Kidney (tissue), 14 donors: ENCODE results near the gene TPO. TPM values are rescaled to one million over a fixed set of nuclear protein-coding genes. Genes with fewer than 3 reads are reported as not detected.
"Not testable (repeated sequence)": the region's sequence is repeated elsewhere in the genome, so short reads cannot be mapped to it uniquely, and the experiment has no call there.

Experiments
- DNase-seq, 5 donors: peaks; one replicate each; pipeline ENCODE4 v3.0.0-alpha.2; 2013 to 2020
- FAIRE-seq: peaks from 2 replicates; lab custom pipeline; 2012; peaks lifted over from hg19 to GRCh38; lab: Jason Lieb, UNC
- H3K27ac ChIP-seq, 2 donors: one replicate each; pipeline ENCODE4 v1.7.0; 2013; ENCODE audit warnings: low read depth in 2 of 2, low read length in 2 of 2, inconsistent platforms in 1 of 2
- H3K27me3 ChIP-seq: one replicate; pipeline ENCODE4 v1.7.1; 2013; ENCODE audit warnings: low read length, inconsistent platforms; ENCODE audit not compliant: control insufficient read depth, insufficient read depth
- H3K36me3 ChIP-seq, 3 donors: one replicate each; pipeline versions ENCODE4 v1.7.0 to v1.7.1; 2013; ENCODE audit warnings: low read length in 3 of 3, control low read depth in 1 of 3, inconsistent platforms in 1 of 3; ENCODE audit not compliant: insufficient read depth in 3 of 3, control insufficient read depth in 2 of 3
- H3K4me1 ChIP-seq, 3 donors: one replicate each; pipeline versions ENCODE4 v1.7.0 to v1.7.1; 2013; ENCODE audit warnings: low read length in 3 of 3, inconsistent platforms in 1 of 3, low read depth in 1 of 3; ENCODE audit not compliant: control insufficient read depth in 2 of 3, insufficient read depth in 2 of 3
- H3K4me3 ChIP-seq, 3 donors: one replicate each; pipeline versions ENCODE4 v1.7.0 to v1.8.1; 2013; ENCODE audit warnings: low read length in 3 of 3, control low read depth in 1 of 3, inconsistent platforms in 1 of 3
- H3K9ac ChIP-seq, 3 donors: one replicate each; pipeline versions ENCODE4 v1.7.0 to v1.7.1; 2013; ENCODE audit warnings: low read length in 3 of 3, control low read depth in 1 of 3, inconsistent platforms in 1 of 3
- H3K9me3 ChIP-seq, 3 donors: one replicate each; pipeline versions ENCODE4 v1.7.0 to v1.7.1; 2013; ENCODE audit warnings: low read length in 3 of 3, control low read depth in 1 of 3, inconsistent platforms in 1 of 3; ENCODE audit not compliant: control insufficient read depth in 2 of 3, insufficient read depth in 1 of 3
- intact Hi-C: fragments of 100-400 bp; cut with DNase I; formaldehyde crosslinking; loops from one replicate; pipeline ENCODE4 v1.11.1; 2022
- polyA plus RNA-seq: library from polyadenylated mRNA; stranded (reverse); fragments of 350-450 nt; fragmentation: Illumina TruSeq; extraction: RNeasy Lipid Tissue Mini Kit (QIAGEN cat#74804); gene quantifications from one replicate; pipeline ENCODE4 v1.2.3, GENCODE V29; 2014; ENCODE audit warnings: low read depth, low replicate concordance; ENCODE audit not compliant: insufficient read depth
- total RNA-seq: library from RNA; stranded (reverse); fragmentation: NEBNext Ultra II Directional; extraction: Animal tissue kit (Norgen Biotek cat#: 25700); gene quantifications from one replicate; pipeline ENCODE4 v1.2.1, GENCODE V29; 2021
- TF ChIP-seq, protein P1 (sequence below): IDR thresholded peaks from 3 replicates; pipeline ENCODE4 v1.5.1; 2012; ENCODE audit warnings: mild to moderate bottlenecking, moderate library complexity, borderline replicate concordance; ENCODE audit not compliant: insufficient read depth; ENCODE audit errors: extremely low read depth
- donor health status: control.
- donor health status: control.
- donor health status: control.
- donor health status: control.
- donor health status: control.
- donor health status: DM: yes; HTN: yes; CAD: no.
- donor health status: Normal renal cell carcinoma (clear cell type).

Gene TPO
- total and polyA plus RNA-seq, 2 donors from 2014 or later, result not detected

DNA sequence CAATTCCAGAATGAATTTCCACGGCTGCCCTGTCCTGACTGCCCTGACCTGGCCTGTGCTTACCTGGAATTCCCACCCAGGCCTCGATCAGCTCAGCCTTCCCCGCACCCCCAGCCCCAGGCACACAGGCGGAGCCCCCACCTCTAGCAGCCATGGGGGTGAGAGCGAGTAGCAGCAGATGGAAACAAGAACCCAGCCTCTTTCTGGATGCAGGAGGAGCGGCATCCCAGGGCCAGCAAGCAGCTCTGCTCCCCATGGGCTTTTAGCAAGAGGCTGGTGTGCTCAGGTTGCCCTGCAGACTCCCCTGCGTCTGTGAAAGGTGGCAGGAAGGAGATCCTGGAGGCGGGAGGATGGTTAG is 101.8 kb downstream of the TPO start:
- Histone ChIP-seq H3K27me3 (no peaks in the 10 kb centered on the region), H3K4me1 (no peaks in the 10 kb centered on the region), H3K4me3 (no peak overlapping the region), H3K36me3 (no peaks in the 10 kb centered on the region), H3K9me3 (no peaks in the 10 kb centered on the region), H3K27ac (no peak overlapping the region), H3K9ac (no peak overlapping the region)
- peak in 1 of 5 donors; percentile 38 for DNase-seq
- FAIRE-seq, result no peak
- intact Hi-C loops, result no loop called here
- TF ChIP-seq, protein P1, sequence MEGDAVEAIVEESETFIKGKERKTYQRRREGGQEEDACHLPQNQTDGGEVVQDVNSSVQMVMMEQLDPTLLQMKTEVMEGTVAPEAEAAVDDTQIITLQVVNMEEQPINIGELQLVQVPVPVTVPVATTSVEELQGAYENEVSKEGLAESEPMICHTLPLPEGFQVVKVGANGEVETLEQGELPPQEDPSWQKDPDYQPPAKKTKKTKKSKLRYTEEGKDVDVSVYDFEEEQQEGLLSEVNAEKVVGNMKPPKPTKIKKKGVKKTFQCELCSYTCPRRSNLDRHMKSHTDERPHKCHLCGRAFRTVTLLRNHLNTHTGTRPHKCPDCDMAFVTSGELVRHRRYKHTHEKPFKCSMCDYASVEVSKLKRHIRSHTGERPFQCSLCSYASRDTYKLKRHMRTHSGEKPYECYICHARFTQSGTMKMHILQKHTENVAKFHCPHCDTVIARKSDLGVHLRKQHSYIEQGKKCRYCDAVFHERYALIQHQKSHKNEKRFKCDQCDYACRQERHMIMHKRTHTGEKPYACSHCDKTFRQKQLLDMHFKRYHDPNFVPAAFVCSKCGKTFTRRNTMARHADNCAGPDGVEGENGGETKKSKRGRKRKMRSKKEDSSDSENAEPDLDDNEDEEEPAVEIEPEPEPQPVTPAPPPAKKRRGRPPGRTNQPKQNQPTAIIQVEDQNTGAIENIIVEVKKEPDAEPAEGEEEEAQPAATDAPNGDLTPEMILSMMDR, result no peak

DNA sequence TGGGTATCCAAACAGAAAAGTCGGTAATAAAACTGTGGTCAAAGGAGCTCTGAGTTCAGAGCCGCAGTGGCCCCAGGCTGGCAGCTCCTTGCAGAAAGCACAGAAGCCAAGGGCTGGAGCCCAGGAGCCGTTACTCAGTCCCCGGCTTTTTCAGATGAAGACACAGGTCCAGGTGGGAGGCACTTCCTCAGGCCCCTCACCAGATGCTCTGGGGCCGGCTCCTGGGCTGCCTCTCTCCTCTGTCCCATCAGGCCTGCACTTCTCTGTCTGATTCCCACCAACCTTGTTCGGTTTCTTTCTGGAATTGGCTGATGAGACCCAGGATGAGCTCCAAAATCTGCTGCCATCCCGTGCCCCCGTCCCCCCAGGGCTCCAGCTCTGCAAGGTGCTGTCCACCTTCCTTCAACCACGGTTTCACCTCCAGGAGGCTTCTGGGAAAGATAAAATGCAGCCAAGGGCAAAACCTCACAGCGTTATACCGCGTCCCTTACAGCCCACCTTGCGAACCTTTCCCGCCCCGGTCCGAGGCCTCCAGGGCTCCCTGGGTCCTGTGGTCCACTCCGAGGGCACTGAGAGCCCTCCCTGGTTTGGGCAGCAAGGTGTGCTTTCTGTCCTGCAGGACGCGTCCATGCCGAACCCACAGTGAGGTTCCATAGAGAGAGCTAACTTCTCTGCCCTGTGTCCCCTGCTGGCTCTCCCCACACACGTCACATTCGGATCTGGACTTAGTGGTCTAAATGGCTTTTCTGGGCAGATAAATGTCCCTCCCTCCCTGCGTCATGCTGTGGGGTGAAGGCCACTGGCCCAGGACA is 102.9 kb downstream of the TPO start:
- FAIRE-seq (no peak), DNase-seq (peak in 1 of 5 donors; percentile 53)
- H3K9me3 ChIP-seq, result no peaks in the 10 kb centered on the region
- H3K4me1 ChIP-seq, result no peaks in the 10 kb centered on the region
- TF ChIP-seq, protein P1, result no peak
- H3K4me3 ChIP-seq, result no peak overlapping the region
- H3K27ac ChIP-seq, result no peak overlapping the region
- no peaks in the 10 kb centered on the region for H3K27me3 ChIP-seq
- intact Hi-C loops, result no loop called here
- no peak overlapping the region for H3K9ac ChIP-seq
- H3K36me3 ChIP-seq, result no peaks in the 10 kb centered on the region

DNA sequence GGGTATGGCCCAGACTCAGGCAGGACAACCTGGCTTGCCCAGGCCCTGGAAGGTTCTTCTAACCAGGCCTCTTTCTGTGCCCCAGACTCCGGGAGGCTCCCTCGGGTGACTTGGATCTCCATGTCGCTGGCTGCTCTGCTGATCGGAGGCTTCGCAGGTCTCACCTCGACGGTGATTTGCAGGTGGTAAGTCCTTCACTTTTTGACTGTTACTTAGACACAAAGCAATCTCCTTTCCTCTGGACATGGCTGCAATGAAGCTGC is 103.5 kb downstream of the TPO start:
- intact Hi-C loops, result no loop called here
- Histone ChIP-seq H3K27ac (no peak overlapping the region), H3K4me3 (no peak overlapping the region), H3K9me3 (no peaks in the 10 kb centered on the region), H3K9ac (no peak overlapping the region), H3K36me3 (no peaks in the 10 kb centered on the region), H3K4me1 (no peaks in the 10 kb centered on the region), H3K27me3 (no peaks in the 10 kb centered on the region)
- FAIRE-seq (no peak), DNase-seq (peak in 1 of 5 donors; percentile 53)
- TF ChIP-seq, protein P1, result no peak

DNA sequence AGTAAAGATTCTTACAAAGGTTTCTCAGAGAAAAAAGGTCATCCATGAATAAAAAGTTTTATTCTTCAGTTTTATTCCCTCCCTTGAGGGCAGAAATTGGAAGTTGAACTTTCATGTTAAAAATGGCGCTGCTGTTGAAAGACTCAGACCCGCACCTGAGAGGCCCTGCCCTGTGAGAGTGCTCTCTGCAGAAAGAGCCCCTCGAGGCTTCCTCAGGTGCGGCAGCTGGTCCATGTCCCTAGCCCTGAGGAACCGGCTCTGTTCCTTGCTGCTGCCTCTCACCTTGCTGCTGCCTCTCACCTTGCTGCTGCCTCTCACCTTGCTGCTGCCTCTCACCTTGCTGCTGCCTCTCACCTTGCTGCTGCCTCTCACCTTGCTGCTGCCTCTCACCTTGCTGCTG is 104.0 kb downstream of the TPO start:
- H3K27ac ChIP-seq, H3K36me3 ChIP-seq, H3K4me1 ChIP-seq, H3K9ac ChIP-seq, intact Hi-C loops, H3K9me3 ChIP-seq, FAIRE-seq, H3K27me3 ChIP-seq, H3K4me3 ChIP-seq: not testable (repeated sequence)
- DNase-seq, result peak in 1 of 5 donors; percentile 19
